ENCODE results near the gene KYNU. TPM values are rescaled to one million over a fixed set of nuclear protein-coding genes. Genes with fewer than 3 reads are reported as not detected.
"Not testable (repeated sequence)": the region's sequence is repeated elsewhere in the genome, so short reads cannot be mapped to it uniquely, and the experiment has no call there.

Gene KYNU
- total RNA-seq, 1 donor from 2014 or later, result 30.3 TPM

DNA sequence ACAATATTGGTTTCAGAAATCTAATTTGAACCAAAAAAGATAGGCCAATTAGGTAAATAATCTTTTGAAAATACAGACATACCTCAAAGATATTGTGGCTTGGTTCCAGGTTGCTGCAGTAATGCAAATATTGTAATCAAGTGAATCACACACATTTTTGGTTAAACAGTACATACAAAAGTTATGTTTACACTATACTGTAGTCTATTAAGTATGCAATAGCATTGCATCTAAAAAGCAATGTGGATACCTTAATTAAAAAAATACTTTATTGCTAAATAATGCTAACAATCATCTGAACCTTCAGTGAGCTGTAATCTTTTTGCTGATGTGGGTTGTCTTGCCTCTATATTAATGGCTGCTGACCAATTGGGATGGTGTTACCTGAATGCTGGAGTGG lies 67.3 kb downstream of the KYNU start:
- TF ChIP-seq, protein P1, sequence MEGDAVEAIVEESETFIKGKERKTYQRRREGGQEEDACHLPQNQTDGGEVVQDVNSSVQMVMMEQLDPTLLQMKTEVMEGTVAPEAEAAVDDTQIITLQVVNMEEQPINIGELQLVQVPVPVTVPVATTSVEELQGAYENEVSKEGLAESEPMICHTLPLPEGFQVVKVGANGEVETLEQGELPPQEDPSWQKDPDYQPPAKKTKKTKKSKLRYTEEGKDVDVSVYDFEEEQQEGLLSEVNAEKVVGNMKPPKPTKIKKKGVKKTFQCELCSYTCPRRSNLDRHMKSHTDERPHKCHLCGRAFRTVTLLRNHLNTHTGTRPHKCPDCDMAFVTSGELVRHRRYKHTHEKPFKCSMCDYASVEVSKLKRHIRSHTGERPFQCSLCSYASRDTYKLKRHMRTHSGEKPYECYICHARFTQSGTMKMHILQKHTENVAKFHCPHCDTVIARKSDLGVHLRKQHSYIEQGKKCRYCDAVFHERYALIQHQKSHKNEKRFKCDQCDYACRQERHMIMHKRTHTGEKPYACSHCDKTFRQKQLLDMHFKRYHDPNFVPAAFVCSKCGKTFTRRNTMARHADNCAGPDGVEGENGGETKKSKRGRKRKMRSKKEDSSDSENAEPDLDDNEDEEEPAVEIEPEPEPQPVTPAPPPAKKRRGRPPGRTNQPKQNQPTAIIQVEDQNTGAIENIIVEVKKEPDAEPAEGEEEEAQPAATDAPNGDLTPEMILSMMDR (IDR thresholded peaks at IDR 0.05; ENCODE audit: insufficient read depth, low read length, severe bottlenecking), result no peak
- H3K27me3 ChIP-seq (ENCODE audit: control insufficient read depth, insufficient read depth, low read length), result no peaks in the 10 kb centered on the region
- H3K4me3 ChIP-seq (ENCODE audit: low read depth, low read length), result no peak overlapping the region
- DNase-seq (ENCODE audit: low read depth) (peak; percentile 65), FAIRE-seq (no peak)
- no peaks in the 10 kb centered on the region for H3K36me3 ChIP-seq (ENCODE audit: control insufficient read depth, insufficient read depth, low read length)

DNA sequence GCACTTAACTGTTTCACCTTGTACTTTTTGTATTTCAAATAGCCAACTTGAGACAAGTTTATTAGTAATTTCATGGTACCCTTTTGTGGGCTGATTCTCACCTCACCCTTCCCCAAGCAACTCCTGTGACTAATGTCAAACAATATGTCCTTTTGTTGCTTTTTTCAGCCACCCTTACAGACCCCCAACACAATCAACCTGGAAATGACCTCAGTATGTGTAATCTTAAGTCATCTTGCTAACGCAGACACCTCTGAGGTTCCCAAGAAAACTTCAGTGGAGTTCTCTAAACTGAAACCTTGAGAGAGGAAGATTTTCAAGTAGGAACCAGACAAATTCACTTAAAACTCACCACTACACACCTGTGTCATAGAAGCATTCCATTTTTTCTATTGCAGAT lies 69.5 kb downstream of the KYNU start:
- Histone ChIP-seq H3K36me3 (ENCODE audit: control insufficient read depth, insufficient read depth, low read length) (no peaks in the 10 kb centered on the region), H3K4me3 (ENCODE audit: low read depth, low read length) (no peak overlapping the region), H3K27me3 (ENCODE audit: control insufficient read depth, insufficient read depth, low read length) (no peaks in the 10 kb centered on the region)
- FAIRE-seq (no peak), DNase-seq (ENCODE audit: low read depth) (peak; percentile 79)
- TF ChIP-seq, protein P1 (IDR thresholded peaks at IDR 0.05; ENCODE audit: insufficient read depth, low read length, severe bottlenecking), result no peak

DNA sequence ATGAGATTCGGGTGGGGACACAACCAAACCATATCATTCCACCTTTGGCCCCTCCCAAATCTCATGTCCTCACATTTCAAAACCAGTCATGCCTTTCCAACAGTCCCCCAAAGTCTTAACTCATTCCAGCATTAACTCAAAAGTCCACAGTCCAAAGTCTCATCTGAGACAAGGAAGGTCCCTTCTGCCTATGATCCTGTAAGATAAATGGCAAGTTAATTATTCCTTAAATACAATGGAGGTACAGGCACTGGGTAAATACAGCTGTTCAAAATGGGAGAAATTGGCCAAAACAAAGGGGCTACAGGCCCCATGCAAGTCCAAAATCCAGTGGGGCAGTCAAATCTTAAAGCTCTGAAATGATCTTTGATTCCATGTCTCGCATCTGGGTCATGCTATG lies 71.3 kb downstream of the KYNU start:
- not testable (repeated sequence) for DNase-seq (ENCODE audit: low read depth); H3K27me3 ChIP-seq (ENCODE audit: control insufficient read depth, insufficient read depth, low read length); H3K36me3 ChIP-seq (ENCODE audit: control insufficient read depth, insufficient read depth, low read length); FAIRE-seq; H3K4me3 ChIP-seq (ENCODE audit: low read depth, low read length)

DNA sequence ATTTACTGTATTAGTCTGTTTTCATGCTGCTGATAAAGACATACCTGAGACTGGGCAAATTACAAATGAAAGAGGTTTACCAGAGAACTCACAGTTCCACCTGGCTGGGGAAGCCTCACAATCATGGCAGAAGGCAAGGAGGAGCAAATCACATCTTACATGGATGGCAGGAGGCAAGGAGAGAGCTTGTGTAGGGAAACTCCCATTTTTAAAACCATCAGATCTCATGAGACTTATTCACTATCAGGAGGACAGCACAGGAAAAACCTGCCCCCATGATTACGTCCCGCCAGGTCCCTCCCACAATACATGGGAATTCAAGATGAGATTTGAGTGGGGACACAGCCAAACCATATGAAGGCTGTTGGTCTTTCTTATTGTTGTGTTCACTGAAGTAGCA lies 72.9 kb downstream of the KYNU start:
- H3K36me3 ChIP-seq (ENCODE audit: control insufficient read depth, insufficient read depth, low read length); H3K4me3 ChIP-seq (ENCODE audit: low read depth, low read length); H3K27me3 ChIP-seq (ENCODE audit: control insufficient read depth, insufficient read depth, low read length); DNase-seq (ENCODE audit: low read depth); FAIRE-seq: not testable (repeated sequence)

DNA sequence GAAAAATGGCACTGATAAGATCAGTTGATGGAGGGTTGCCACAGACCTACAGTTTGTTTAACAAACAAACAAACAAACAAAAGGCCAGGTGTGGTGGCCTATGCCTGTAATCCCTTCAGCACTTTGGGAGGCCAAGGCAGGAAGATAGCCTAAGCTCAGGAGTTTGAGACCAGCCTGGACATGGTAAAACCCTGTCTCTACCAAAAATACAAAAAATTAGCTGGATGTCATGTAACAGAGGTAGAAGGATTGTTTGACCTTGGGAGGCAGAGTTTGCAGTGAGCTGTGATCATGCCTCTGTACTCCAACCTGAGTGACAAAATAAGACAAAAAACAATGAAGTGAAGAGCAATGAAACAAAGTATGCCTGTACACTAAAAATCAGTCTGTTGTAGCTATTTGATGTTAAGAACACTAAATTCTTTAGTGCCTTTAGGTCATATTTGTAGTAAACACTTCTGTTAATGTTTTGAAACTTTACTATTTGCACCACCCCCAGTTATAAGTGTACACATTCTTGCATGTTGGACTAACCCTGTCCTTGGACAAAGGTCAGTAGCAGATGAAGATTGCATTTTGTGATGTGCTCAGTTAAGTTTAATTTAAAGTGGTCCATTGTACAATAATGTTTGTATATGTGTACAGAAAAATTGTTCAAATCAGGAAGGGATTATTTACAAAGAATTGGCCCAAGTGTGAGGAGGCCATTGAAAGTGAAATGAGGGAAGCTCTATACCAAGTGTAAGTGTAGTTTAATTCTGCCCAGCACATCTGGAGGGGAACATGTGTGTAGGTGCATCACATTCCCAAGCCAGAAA lies 73.9 kb downstream of the KYNU start:
- TF ChIP-seq, protein P1 (IDR thresholded peaks at IDR 0.05; ENCODE audit: insufficient read depth, low read length, severe bottlenecking), result no peak
- DNase-seq (ENCODE audit: low read depth), result no peak
- no peak for FAIRE-seq
- Histone ChIP-seq H3K27me3 (ENCODE audit: control insufficient read depth, insufficient read depth, low read length) (no peaks in the 10 kb centered on the region), H3K4me3 (ENCODE audit: low read depth, low read length) (no peak overlapping the region), H3K36me3 (ENCODE audit: control insufficient read depth, insufficient read depth, low read length) (no peaks in the 10 kb centered on the region)

DNA sequence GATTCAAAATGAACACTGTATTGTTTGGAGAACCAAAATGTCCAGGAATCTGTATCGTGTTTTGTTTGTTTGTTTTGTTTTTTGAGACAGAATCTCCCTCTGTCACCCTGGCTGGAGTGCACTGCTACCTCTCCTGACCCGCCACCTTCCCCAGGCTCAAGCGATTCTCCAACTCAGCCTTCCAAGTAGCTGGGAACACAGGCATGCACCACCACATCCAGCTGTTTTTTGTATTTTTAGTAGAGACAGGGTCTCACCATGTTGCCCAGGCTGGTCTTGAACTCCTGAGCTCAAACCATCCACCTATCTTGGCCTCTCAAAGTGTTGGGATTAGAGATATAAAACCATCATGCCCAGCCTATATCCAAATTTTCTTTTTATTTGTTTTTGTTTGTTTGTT lies 74.6 kb downstream of the KYNU start:
- Histone ChIP-seq H3K4me3 (ENCODE audit: low read depth, low read length) (no peak overlapping the region), H3K27me3 (ENCODE audit: control insufficient read depth, insufficient read depth, low read length) (no peaks in the 10 kb centered on the region), H3K36me3 (ENCODE audit: control insufficient read depth, insufficient read depth, low read length) (no peaks in the 10 kb centered on the region)
- DNase-seq (ENCODE audit: low read depth) (no peak), FAIRE-seq (no peak)
- TF ChIP-seq, protein P1 (IDR thresholded peaks at IDR 0.05; ENCODE audit: insufficient read depth, low read length, severe bottlenecking), result no peak
